GM10266 (cell line): ENCODE measurements around the gene RASAL2.

Source experiments
- DNase-seq: peaks from one replicate; pipeline ENCODE4 v3.0.0; 2012; ENCODE audit errors: extremely low spot score
- TF ChIP-seq, protein P1 (sequence below): IDR thresholded peaks from 2 replicates; pipeline ENCODE4 v1.5.1; 2012; ENCODE audit warnings: mild to moderate bottlenecking, low read depth; ENCODE audit not compliant: control insufficient read depth, insufficient read depth; ENCODE audit errors: missing control alignments

Gene RASAL2

DNA sequence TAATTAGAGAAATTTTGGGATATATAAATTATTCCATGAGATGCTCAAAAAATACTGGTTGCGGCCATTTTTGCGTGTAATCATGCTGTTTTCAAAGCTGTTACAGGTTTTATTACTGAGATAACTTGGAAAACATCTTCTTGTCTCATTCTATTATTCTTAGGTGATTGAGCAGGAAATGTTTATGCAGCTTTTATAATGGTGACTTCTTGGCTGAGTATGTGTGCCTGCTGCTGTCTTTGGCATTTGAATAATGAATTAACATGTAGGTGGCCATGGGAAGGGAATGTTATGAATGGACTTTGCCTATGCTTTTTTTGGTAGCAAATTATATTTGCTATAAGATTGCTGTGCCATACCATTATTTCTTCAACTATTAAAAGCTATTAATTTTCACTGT lies 52.5 kb downstream of the RASAL2 start:
- TF ChIP-seq, protein P1, sequence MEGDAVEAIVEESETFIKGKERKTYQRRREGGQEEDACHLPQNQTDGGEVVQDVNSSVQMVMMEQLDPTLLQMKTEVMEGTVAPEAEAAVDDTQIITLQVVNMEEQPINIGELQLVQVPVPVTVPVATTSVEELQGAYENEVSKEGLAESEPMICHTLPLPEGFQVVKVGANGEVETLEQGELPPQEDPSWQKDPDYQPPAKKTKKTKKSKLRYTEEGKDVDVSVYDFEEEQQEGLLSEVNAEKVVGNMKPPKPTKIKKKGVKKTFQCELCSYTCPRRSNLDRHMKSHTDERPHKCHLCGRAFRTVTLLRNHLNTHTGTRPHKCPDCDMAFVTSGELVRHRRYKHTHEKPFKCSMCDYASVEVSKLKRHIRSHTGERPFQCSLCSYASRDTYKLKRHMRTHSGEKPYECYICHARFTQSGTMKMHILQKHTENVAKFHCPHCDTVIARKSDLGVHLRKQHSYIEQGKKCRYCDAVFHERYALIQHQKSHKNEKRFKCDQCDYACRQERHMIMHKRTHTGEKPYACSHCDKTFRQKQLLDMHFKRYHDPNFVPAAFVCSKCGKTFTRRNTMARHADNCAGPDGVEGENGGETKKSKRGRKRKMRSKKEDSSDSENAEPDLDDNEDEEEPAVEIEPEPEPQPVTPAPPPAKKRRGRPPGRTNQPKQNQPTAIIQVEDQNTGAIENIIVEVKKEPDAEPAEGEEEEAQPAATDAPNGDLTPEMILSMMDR: no peak
- DNase-seq: no peak

DNA sequence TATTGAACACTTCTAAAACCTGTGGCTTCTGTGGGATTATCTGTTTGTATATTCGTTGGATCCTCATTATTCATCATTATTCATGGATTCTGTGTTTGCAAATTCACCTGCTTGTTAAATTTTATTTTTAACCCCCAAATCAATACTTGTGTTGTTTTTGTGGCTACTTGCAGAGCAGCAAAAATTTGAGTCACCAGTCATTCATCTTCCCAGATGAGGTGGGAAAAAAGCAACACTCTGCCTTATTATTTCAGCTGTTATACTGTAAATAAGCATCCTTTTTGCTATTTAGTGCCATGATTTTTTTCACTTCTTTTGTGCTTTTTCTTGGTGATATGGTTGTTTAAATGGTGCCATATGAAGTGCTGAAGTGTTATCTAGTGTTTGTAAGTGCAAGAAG lies 56.7 kb downstream of the RASAL2 start:
- TF ChIP-seq, protein P1: no peak
- DNase-seq: no peak

DNA sequence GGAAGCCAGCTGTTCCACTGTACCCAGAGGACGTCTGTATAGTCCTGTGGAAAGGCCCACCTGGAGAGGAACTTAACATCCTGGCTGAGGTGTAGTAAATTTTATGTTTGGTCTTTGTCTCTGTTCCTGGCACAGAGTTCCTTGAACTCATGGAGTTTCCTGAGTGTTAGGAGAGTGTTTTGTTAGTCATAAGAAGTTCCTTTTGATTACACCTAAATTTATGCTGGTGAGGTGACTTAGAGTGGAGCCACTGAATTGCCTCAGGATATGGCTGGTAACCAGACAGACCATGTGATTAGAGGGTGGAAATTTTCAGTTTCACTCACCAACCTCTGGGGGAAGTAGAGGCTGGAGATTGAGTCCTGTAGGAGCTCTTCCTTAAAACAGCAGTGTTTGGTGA lies 57.9 kb downstream of the RASAL2 start:
- TF ChIP-seq, protein P1: no peak
- no peak for DNase-seq

DNA sequence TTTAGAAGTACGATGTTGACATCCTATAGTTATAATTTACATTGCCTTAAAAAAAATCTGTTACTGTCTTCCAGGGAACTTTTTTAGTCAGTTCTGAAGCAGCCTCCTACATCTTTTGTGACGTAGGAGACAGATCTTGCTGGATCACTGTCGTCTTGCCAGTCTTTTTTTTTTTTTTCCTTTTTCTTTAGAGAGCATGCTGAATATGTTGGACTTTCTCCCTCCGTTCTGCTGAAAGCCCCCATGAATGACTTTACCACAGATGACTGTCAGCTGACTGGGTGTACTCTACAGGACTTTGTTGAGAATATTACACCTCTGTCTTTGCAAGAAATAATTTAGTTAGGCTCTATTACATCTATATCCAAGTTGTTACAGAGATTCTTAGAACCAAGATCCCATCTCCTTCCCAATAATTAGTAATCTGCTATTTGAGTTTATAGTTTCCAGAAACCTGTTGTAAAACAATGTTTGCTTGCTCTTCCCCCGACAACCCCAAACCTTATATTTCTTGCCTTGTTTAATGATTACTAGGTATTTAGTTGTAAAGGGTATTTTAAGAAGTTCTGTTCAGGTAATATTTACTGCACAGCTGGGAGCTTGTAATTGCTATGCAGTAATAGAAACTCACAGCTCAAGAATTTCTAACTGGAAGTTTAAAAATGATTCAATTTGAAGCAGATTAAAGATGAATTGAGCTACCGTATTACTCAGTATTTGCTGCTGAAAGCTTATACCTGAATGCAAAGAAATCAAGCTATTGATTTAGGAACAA lies 61.8 kb downstream of the RASAL2 start:
- TF ChIP-seq, protein P1: no peak
- DNase-seq: no peak

DNA sequence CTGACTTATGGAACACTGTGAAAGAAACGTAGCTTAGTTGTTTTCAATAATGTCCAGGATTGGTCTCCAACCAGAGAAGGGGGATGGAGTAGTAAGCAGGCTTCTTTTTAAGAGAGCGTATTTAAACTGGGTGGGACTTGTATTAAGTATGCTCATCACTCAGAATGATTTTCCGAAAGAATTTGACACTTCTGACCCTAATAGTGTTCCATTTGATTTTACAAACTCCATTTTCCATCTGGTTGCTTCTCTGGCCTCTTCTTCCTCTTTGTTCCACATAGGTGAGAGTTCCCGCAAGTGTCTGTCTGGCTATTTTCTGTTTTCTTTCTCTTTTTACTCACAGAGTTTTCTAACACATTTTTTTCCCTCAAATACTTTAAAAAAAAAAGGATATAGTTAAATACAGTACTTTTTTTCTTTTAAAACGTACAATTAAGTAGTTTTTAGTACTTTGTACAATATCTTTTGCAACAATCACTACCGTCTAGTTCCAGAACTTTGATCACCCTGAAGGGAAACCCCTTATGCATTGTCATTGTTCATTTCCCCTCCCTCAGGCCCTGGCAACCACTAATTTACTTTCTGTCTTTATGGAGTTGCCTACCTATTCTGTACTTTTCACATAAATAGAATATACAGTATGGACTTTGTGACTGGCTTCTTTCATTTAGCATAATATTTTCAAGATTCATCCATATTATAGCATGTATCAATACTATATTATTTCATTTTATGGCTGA lies 67.0 kb downstream of the RASAL2 start:
- TF ChIP-seq, protein P1: no peak
- DNase-seq: no peak

DNA sequence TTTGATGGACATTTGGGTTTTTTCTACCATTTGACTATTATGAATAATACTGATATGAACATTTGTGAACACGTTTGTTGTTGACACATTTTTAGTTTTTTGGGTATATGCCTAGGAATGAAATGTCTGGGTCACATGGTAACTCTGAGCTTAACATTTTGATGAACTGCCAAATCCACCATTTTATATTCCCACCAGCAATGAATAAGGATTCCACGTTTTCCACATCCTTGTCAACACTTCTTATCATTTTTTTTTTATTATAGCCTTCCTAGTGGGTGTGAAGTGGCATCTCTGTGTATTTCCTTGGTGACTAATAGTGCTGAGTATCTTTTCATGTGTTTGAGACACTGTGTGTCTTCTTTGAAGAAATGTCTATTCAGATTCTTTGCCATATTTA lies 67.6 kb downstream of the RASAL2 start:
- TF ChIP-seq, protein P1: no peak
- no peak for DNase-seq

DNA sequence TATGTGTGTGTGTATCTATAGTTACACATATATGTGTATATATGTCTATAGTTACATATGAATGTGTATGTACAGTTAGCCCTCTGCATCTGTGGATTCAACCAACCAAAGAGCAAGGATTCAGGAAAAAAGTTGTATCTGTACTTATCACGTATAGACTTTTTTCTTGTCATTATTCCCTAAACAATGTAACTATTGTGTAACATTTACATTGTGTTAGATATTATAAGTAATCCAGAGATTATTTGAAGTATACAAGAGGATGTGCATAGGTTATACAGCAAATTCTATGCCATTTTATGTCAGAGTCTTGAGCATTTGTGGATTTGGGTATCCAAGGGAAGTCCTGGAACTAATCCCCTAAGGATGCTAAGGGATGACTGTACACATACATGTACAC lies 71.3 kb downstream of the RASAL2 start:
- DNase-seq: no peak
- TF ChIP-seq, protein P1: no peak
